ENCODE measurements around the gene MERTK.

Gene MERTK

GRCh38 chr2:111975819-111976218 lies 77.4 kb downstream of the MERTK start:
- TF ChIP-seq CTCF (IDR thresholded peaks at IDR 0.05; ENCODE audit: low read depth, low read length), result no peak
- DNase-seq (ENCODE audit: extremely low read depth, low read depth), result no peak

GRCh38 chr2:111977240-111977639 lies 78.8 kb downstream of the MERTK start:
- DNase-seq (ENCODE audit: extremely low read depth, low read depth), result no peak
- no peak for TF ChIP-seq CTCF (IDR thresholded peaks at IDR 0.05; ENCODE audit: low read depth, low read length)

GRCh38 chr2:111978452-111979170 lies 80.2 kb downstream of the MERTK start:
- TF ChIP-seq CTCF (IDR thresholded peaks at IDR 0.05; ENCODE audit: low read depth, low read length), result no peak
- no peak for DNase-seq (ENCODE audit: extremely low read depth, low read depth)

- DNase-seq (ENCODE audit: extremely low read depth, low read depth), result no peak
- TF ChIP-seq CTCF (IDR thresholded peaks at IDR 0.05; ENCODE audit: low read depth, low read length), result no peak
Measured at GRCh38 chr2:111981666-111982065, 83.3 kb downstream of the MERTK start.

GRCh38 chr2:111982822-111983221 lies 84.4 kb downstream of the MERTK start:
- no peak for DNase-seq (ENCODE audit: extremely low read depth, low read depth)

GRCh38 chr2:111983478-111984212 lies 85.2 kb downstream of the MERTK start:
- DNase-seq (ENCODE audit: extremely low read depth, low read depth), result no peak
- no peak for TF ChIP-seq CTCF (IDR thresholded peaks at IDR 0.05; ENCODE audit: low read depth, low read length)

More at GRCh38 chr2:111982822-111983221, 84.4 kb downstream of the MERTK start:
- no peak for TF ChIP-seq CTCF (IDR thresholded peaks at IDR 0.05; ENCODE audit: low read depth, low read length)

- TF ChIP-seq CTCF (IDR thresholded peaks at IDR 0.05; ENCODE audit: low read depth, low read length), result no peak
- DNase-seq (ENCODE audit: extremely low read depth, low read depth), result no peak
Measured at GRCh38 chr2:111984213-111984604, 85.8 kb downstream of the MERTK start.

Data from AG09319 (cell line).